HUDEP-2 (cell line): ENCODE measurements around the gene NOVA2.
A peak's percentile ranks its signal among the peaks of the same experiment; 100 is the strongest.
"Not testable (repeated sequence)": the region's sequence is repeated elsewhere in the genome, so short reads cannot be mapped to it uniquely, and the experiment has no call there.

ENCODE experiments used
- DNase-seq, 76 experiments: peaks; one replicate each; lab custom pipeline; 2025; ENCODE audit not compliant: unreplicated experiment in 76 of 76; lab: John Stamatoyannopoulos, UW

Gene NOVA2

DNA sequence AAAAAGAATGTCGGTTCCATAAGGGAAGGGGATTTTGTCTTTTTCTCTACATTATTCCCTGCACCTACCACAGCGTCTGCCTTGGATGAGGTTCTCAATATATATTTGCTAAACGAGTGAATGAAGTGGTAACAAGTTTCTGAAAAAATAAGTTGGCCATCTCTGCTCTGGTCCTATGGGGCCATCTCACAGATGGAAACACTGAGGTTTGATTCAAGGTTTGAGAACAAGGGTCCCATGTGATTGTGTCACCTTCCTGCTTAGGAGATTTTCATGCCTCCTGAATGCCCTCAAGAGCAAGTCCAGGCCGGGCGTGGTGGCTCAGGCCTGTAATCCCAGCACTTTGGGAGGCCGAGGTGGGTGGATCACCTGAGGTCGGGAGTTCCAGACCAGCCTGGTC lies 74.4 kb downstream of the NOVA2 start:
- no peak for DNase-seq

- DNase-seq = no peak
Observed at GRCh38 chr19:45897261-45897812, 76.3 kb downstream of the NOVA2 start.

GRCh38 chr19:45895983-45896599 lies 77.6 kb downstream of the NOVA2 start:
- DNase-seq = not testable (repeated sequence)

DNA sequence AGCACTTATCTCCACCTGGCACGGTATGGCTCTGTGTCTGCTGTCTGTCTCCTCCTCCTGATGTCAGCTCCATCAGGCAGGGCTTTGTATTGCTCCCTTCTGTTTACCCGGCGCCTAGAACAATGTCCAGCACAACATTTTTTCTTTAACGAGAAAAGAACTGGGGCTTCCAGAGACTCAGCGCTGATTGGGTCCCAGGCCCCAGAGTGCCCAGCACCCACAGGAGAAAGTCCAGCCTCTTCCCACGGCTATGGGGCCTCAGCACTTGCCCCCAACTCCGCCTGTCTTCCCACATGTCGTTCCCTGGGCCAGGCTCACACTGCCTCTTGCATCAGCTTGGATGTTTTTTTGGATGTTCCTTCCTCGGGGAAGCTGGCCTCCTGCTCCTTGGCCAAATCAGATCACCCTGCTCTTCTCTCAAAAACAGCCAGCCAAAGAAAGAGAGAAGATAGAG lies 78.1 kb downstream of the NOVA2 start:
- no peak for DNase-seq

- no peak for DNase-seq
Observed at GRCh38 chr19:45890877-45891276, 82.8 kb downstream of the NOVA2 start.

GRCh38 chr19:45889210-45889885 lies 84.3 kb downstream of the NOVA2 start:
- DNase-seq = peak in 13 of 76 experiments; percentile 16 to 50 (median 38)

GRCh38 chr19:45887200-45887710 lies 86.4 kb downstream of the NOVA2 start:
- DNase-seq = peak in 2 of 76 experiments; percentile 23 to 56

GRCh38 chr19:45886427-45887199 lies 87.1 kb downstream of the NOVA2 start:
- DNase-seq = peak in 75 of 76 experiments; percentile 70 to 98 (median 90)

DNA sequence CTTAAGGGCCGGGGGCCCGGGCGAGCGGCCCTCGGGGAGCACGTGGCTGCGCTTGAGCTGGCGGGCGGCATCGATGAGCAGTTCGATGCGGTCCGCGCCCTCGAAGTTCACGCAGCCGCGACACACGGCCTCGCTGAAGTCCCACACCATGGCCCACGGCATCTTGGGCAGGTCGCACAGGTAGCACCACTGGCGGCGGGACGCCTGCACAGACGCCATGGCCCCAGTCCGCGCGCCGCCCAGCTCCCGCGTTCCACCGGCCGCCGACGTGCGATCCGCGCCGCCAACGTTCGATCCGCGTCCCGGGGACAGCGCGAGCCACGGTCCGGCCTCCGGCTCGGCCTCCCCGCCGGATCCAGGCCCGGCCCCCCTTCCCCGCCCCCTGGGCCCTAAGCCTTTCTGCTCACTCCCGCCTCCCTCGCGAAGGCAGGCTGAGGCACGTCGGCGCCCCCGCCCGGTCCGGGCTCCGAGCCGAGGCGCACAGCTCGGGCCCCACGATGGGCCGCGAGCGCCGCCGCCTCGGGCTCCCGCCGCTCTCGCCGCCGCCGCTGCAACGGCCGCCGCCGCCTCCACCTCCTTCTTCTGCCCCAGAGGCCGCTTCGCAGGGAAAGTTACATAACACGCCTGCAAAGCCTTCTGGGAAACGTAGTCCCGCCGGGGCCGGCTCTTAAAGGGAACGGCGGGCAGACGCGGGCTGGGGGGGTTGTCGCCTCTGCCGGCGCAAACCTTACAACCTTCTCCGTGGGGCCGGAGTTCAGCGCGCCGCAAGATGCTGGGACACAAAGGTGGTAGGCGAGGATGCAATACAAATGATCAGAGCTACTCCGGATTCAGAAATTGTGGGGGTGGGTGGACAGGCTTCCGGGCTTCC lies 87.9 kb downstream of the NOVA2 start, which contains the start of gene IRF2BP1:
TSS of gene IRF2BP1 (minus strand) at position 586 of the 871 bp plus-strand sequence. CDS start at position 219, 367 bp downstream.
- peak in 75 of 76 experiments; percentile 43 to 98 (median 86) for DNase-seq

DNA sequence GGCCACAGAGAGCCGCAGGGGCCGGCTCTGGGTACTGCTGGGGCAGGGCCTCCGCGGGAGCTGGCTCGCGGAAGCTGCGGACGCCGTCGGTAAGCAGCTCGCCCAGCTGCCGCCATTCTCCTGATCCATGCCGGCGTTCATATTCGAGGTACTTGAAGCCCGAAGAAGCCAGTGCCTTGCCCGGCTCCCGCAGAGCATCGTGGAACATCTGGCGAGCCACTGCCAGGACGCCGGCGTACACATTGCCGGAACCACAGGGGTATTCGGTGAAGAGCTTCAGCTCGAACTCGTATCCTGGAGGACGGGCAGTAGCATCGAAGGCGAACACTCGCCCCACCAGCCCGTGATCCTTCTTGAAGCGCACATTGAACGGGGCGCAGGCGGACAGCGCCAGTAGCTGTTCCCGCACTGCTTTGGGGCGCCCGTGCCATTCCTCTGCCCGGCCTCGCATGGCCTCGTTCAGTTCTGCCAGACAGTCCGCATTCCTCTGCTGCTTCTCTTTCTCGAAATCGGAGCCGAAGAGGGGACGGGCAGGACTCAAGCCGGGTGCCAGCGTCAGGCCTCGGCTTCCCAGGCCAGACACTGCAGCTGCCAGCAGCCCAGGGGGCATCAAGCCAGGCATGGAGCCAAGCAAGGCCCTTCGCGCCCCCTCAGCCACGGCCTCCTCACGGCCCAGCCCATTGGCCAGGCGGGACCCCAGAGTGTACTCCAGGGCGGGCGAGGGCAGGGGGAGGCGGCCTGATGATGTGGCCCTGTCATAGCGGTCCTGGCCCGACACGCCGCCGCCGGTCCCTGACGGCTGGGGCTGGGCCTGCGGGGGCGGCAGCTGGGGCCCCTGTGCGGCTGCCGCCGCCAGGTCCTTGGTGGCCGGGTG lies 88.7 kb downstream of the NOVA2 start:
- DNase-seq = peak in 8 of 76 experiments; percentile 24 to 50 (median 39)

DNA sequence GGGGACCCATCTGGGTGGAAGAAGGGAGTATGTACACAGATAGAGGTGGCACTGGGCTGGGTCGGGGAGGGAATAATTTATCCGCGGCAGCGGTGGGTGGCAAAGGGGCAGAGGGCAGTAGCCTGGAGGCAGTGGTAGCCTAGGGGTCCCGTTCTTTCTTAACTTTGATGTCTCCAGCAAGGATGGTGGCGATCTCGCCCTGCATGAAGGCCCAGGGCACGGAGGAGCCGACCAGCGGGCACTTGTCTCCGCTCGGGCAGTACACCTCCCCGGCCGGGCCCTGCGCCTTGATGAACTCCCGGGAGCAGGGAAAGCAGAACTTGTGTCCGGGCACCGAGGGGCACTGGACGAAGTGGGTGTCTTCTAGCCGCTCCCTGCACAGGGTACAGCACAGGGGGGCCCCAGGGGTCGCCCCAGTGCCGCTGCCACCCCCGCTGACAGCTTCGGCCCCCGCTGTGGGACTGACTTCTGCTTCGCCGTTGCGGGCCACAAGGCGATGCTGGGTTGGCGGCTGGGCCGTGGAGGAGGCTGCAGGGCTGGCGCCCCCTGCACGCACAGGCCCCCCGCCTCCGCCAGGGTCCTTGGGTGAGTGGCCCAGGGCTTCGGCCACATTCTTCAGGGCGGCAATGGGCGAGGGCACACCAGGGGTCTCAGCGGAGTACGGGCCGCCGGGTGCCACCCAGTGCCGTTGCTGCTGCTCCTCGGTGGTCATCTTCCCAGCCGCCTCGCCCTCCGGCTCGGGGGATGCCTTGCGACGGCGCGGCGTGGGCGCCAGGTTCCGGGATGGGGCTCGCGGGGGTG lies 89.6 kb downstream of the NOVA2 start:
- DNase-seq = no peak
